EL (cell line): ENCODE results near the gene ZSWIM1.
"Not testable (repeated sequence)": the region's sequence is repeated elsewhere in the genome, so short reads cannot be mapped to it uniquely, and the experiment has no call there.

Experiments
- DNase-seq: peaks from one replicate; pipeline ENCODE4 v3.0.0-alpha.2; 2016

Gene ZSWIM1

DNA sequence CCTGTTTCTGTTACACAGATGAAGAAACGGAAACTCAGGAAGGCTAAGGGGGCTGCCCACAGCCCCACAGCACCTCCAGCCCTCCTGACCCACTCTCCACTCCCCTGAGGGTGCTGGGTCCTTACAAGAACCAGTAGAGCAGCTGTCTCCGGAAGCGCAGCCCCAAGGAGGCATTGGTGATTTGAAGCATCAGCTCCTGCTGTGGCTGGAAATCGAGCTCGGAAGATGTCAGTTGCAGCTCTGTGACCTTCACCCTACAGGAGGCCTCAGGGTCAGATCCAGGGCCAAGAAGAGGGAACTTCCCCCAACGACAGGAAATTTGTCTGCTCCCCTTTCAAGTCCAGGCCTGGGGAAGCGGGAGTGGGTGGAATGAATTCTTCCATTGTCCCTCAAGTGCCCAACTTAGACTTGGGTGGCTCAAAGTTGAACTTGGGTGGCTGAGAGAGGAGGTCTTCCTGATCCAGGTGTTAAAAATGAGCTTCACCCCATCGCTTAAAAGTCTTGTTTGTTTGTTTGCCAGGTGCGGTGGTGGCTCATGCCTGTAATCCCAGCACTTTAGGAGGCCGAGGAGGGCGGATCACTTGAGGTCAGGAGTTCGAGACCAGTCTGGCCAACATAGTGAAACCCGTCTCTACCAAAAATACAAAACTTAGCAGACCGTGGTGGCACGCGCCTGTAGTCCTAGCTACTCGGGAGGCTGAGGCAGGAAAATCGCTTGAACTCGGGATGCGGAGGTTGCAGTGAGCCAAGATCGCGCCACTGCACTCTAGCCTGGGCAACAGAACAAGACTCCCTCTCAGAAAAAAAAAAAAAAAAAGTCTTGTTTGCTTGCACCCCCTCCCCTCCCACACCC, 29.0 kb downstream of the ZSWIM1 start:
- DNase-seq = no peak

DNA sequence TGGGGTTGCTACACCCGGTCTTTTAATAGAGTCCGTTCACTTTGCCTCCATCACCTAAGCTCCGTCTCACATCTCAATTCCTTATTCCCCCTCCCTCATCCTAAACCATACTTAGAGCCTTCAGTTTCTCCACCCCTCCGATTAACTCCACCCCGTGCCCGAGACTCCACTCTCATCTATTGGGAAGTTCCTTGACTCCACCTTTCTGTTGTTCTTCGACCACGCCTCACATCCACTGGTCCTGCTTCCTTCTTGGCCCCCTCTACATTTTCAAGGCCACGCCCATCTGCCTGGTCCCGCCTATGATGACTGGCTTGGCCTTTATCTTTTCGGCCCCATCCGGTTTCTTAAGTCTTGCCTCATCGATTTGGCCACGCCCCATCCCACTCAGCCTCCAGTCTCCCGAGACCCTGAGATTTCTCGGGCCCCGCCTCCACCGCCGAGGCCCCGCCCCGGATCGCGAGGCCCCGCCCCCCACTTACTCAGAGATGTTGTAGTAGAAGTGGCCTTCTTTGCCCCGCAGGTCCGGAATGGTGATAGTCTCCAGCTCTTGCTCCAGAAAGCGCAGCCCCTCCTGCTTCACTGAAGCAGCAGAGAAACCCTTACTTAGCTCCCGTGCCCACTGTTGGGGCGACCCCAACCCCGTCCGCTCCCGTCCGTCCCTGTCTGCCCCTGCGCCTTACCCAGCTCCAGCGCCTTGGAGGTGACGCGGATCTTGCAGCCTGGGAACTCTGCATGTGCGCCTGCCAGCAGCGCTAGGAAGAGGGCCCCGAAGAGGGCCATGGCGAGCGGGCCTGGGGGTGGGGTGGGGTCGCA, 29.9 kb downstream of the ZSWIM1 start:
- peak; percentile 100 for DNase-seq

DNA sequence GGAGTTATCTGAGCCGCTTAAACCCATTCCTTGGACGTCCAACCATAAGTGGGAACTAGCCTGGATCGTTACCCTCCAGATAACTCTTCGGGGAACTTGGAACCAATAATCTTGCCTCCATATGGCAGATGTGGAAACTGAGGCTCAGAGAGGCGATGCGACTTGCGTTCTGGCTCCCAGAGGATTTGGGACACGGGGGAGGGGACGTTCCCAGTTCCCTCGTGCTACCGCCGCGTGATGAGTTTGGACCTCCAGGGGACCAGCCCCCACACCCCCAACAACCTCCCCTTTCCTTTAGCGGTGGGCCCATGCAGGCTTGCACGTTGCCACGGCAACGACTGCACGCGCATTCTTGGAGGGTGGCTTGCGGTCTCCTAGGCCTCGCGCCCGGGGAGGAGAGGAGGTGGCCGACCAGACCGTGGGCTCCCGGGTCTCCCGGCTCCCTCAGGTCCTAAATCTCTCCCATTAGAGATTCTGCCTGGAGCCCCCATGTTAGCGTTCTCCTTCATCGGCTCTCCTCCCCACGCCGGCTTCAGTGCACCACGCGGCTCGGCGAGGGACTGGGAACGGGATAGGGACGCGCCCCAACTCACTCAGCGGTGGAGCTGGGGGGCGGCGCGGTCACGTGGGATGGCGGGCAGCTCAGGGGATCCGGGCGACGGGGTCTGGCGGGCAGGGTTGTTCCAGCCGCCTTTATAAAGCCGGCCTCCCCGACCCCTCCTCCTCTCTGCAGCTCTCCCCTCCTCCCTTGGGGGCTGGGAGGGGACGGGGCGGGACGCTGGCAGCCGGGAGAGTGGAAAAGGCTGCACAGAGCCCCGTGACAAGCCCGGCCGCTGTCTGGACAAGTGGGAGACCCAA, 30.7 kb downstream of the ZSWIM1 start, which contains the start of gene PLTP:
Gene PLTP (minus strand): TSS at position 670 of the 858 bp plus-strand sequence. CDS start 703 bp downstream, outside the sequence.
- DNase-seq = peak; percentile 69

DNA sequence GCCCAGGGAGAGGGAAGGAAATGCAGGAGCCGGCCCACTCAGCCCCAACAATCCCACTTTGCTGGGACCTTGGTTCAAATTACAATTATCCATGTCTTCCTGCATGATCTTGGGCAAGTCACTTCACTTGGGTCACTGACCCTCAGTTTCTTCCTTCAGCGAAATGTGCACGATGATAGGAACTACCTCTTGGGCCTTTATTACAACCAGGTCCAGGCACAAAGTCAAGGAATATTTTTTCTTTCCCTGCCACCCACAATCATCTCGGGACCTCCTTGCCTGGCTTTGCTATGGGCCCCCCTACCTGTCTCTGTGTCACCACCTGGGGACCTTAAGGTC, 31.3 kb downstream of the ZSWIM1 start:
- DNase-seq = no peak

DNA sequence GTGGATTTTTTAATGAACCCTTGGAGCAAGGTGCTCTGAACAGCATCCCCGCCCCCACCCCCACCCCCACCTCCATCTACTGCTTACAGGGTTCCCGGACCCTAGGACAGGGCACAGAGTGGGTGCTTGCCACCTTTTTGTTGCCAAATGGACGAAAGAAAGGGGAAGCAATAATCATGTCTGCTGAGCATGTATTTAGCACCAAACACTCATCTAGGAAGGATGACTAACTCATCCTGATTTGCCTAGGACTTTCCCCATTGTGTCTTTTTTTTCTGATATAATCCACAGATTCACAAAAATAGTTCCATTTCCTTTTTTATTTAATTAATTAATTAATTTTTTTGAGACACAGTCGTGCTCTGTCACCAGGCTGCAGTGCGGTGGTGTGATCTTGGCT, 32.1 kb downstream of the ZSWIM1 start:
- DNase-seq = no peak

DNA sequence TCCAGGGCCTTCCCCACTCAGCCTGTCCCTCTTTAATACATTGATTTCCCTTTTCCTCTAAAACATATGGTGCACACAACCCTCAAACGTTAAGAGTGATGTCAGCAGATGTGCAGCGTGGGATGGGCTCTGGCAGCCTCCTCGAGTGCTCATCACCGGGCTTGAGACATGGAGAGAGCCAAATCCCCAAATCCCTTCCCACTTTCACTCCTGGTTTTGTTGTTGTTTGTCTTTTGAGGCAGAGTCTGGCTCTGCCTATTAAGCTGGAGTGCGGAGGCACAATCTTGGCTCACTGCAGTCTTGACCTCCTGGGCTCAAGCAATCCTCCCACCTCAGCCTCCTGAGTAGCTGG, 36.7 kb downstream of the ZSWIM1 start:
- no peak for DNase-seq

DNA sequence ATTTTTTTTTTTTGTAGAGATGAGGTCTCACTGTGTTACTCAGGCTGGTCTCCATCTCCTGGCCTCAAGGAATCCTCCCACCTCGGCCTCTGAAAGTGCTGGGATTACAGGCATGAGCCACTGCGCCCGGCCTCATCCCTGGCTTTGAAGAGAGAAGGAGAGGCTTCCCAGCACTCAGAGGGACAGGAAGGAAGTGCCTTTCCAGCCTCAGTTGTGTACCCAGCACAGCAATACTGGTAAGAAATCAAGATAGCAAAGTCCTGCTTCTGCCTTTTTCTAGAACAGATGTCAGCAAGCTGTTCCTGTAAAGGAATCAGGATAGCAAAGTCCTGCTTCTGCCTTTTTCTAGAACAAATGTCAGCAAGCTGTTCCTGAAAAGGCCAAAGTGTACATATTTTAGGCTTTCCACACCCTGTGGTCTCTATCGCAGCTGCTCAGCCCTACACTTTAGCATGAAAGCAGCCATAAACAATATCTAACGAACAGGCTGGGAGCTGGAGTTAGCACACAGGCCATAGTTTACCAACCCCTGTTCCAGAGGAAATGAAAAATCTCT, 37.2 kb downstream of the ZSWIM1 start:
- no peak for DNase-seq

DNA sequence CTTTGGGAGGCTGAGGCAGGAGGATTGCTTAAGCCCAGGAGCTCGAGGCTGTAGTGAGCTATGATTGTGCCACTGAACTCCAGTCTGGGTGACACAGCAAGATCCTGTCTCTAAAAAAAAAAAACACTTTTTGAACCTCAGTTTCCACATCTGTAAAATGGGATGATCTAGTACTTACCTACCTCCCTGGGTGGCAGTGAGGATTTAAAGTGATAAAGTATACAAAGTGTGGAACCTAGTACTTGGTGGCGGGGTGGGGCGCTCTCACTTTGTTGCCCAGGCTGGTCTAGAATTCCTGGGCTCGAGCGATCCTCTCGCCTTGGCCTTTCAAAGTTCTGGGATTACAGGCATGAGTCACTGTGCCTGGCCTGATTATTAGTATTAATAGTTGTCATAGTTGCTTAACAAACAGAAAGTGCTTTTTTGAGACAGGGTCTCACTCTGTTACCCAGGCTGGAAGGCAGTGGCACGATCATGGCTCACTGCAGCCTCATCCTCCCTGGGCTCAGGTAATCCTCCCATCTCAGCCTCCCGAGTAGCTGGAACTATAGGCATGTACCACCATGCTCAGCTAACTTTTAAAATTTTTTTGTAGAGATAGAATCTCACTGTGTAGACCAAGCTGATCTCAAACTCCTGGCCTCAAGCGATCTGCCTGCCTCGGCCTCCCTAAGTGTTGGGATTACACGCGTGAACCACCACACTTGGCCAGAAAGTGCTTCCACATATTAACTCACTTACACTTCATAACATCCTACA, 37.9 kb downstream of the ZSWIM1 start:
- no peak for DNase-seq

DNA sequence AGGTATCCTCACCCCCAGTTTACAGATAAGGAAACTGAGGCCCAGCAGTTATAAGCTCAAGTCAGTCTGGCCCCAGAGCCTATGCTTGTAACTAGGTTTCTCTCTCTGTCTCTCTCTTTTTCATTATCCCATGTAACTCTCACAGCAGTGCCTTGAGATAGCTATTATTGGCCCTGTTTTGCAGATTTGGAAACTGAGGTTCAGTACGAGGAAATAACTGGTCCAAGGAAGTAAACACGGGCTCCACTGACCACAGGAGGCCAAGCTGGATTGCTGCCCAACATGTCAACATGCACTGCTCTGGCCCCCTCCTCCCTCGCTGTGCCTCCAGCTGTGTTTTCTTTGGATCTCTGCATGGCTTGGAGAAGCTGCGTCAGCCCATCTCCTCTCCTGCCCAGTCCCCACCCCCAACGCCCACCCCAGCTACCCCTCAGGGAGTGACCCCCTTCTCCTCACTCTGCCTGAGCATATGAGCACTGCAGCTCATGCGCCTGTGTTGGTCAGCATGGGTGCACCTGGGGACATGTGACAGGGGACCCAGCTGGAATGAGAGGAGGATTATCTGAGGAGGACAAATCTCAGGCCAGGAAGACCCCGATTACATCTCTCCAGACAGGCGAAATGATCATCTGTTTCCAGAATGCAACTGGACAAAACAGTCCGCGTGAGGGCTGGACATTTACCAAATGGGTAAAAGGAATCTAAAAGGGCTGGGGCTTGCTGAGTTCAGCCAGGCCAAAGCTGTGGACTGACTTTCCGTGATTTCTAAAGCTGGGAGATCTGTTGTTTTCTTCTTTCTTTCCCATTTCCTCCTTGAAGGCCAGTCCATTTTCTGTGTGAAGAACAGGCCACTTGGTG, 38.7 kb downstream of the ZSWIM1 start:
- DNase-seq = peak; percentile 33

DNA sequence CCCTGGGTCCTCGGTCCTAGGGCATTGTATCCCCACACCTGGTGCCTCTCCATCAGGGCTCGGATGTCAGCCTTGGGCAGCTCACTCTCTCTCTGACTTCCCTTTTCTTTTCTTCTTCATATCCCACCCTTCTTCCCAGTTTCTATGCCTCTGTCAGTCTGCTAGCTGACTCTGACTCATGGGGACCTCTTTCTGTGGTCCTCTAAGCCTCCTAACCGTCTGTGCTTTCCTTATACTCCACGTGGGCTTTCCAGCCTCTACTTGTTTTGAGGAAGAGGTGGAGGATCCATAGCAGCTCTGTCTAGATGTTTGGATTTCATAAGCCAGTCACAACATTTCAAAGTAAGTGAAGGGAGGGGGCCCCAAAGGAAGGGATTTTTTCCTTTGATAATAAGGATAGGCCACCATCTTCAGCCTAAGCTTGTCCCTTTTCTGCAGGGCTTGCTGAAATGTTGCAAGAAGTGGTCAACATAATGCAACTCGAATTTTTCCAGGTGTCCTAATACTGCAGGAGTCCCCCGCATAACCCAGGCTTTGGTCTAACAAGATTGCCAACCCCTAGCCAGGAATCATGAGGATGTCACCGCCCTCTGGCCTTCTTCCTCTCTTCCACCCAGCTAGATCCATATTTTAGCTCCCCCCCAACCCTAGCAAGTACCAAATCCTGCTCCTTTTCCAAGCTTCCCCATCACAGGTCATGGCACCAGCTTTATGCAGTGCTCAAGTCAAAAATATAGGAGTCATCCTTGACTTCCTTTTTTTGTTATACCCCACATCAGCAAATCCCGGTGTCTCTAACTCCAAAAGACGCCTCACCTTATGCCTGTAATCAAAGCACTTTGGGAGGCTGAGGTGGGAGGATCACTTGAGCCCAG, 39.7 kb downstream of the ZSWIM1 start:
- DNase-seq = no peak

DNA sequence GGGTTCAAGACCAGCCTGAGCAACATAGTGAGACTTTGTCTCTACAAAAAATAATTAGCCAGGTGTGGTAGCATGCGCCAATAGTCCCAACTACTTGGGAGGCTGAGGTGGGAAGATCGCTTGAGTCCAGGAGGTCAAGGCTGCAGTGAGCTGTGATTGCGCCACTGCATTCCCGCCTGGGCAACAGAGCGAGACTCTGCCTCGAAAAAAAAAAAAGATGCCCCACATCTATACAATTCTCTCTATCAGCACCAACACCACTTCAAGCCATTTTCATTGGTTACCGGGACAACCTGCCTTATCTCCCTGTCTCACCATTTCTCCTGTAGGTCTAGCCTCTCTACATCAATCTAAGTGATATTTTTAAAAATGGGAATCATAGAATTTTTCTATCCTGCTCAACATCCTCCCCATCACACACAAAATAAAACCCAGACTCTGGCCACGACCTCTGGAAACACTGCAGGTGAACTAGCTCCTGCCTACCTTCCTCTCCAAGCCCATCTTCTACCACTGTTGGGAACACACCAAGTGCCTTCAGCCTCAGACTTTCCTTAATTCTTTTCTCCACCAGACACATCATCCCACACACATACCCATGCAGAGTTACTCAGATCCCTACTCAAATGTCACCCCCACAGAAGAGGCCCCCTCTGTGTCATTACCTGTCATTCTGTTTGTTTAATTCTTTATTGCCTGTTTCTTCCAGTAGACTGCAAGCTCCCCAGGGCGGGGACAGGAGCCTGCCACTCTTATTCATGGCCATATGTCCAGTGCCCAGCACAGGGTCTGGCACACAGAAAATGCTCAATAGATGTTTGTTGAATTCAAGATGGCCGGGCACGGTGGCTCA, 40.5 kb downstream of the ZSWIM1 start:
- DNase-seq = no peak

DNA sequence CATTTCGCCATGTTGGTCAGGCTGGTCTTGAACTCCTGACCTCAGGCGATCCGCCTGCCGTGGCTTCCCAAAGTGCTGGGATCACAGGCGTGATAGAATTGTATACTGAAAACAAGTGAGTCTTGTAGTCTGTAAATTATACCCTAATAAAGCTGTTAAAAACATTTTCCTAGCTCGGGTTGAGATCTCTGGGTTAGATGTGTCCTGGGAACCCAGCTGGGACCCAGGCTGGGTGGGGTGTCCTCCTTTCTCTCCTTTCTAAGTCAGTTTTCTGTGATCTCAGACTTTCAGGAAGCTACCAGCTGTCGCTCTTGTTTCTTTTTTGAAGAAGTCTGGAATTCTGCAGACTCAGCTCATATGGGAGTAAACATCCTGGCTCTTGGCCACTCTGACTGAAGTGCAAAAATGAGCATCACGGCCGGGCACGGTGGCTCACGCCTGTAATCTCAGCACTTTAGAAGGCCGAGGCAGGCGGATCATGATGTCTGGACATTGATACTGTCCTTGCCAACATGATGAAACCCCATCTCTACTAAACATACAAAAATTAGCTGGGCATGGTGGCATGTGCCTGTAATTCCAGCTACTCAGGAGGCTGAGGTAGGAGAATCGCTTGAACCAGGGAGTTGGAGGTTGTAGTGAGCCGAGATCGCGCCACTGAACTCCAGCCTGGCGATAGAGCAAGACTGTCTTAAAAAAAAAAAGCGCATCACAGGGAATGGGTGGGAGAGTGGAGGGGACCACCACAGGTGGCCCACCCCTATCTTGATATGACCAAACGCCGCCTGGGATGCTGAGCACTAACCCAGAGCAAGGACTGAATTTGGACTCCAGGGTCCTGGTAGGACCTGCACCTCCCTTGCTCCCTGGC, 43.6 kb downstream of the ZSWIM1 start:
- DNase-seq = no peak

DNA sequence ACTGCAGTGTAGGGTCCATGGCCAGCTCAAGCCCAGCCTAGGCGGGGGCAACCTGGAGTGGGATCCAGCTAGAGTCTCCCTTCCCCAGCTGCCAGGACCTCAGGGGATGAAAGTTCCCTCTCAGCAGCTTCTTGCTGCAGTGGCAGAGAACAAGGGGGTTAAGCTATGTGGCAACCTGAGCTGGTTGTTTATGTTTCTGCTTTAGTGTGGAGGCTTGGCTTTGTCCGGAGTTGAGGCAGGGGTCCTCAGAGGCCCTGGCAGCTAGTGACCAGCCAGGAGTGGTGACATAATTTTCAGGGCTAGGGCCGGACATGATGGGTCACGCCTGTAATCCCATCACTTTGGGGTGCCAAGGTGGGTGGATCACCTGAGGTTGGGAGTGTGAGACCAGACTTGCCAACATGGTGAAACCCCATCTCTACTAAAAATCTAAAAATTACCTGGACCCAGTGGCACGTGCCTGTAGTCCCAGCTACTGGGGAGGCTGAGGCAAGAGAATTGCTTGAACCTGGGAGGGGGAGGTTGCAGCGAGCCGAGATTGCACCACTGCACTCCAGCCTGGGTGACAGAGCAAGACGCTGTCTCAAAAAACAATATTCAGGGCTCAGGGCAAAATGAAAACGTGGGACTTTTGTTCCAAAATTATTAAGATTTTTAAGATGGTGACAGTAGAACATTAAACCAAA, 44.9 kb downstream of the ZSWIM1 start:
- no peak for DNase-seq

DNA sequence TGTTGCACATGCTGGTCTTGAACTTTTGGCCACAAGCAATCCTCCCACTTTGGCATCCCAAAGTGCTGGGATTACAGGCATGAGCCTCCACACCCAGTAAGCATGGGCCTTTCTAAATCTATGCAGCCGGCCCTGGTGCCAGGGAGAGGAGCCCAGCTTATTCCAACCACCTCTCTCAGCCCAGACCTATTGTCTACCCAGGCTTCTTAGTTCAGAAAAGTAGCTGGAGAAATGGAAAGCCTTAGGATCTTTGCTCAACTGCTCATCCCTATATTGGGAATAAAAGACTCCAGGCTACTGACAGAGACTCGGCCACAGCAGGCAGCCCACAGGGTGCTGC, 45.7 kb downstream of the ZSWIM1 start:
- DNase-seq = no peak

DNA sequence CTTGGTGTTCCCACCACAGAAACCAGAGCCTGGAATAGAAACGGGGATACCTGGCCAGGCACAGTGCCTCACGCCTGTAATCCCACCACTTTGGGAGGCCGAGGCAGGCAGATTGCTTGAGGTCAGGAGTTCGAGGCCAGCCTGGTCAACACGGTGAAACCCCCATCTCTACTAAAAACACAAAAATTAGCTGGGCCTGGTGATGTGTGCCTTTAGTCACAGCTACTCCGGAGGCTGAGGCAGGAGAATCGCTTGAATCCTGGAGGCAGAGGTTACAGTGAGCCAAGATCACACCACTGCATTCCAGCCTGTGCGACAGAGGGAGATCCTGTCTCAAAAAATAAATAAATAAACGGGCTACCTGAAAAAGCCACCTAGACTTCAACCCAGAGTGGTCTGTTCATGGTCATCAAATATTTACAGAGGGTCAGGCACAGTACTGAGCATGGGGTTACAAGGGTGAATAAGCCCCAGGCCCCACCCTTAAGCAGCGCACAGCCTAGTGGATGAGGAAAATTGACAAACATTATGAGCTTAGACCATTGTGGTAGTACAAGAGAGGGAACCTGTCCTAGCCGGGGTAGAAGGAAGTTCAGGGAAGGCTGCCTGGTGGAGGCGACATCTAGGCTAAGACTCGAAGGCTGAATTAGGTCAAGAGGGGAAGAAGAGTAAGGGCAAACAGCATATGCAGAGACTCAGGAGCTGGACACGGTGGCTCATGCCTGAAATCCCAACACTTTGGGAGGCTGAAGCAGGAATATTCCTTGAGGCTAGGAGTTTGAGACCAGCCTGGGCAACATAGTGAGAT, 46.2 kb downstream of the ZSWIM1 start:
- DNase-seq = no peak

DNA sequence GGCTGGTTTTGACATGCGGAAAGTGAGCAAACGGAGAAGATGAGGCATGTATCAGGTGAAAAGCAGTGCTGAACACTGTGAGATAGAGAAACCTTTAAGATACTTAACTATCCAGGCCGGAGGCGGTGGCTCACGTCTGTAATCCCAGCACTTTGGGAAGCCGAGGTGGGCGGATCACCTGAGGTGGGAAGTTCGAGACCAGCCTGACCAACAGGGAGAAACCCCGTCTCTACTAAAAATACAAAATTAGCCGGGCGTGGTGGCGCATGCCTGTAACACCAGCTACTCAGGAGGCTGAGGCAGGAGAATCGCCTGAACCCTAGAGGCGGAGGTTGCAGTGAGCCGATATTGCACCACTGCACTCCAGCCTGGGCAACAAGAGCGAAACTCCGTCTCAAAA, 50.7 kb downstream of the ZSWIM1 start:
- DNase-seq = not testable (repeated sequence)
